ENCODE measurements around the gene KRABD2.

GRCh38 chr17:8332128-8332527 is 44.4 kb downstream of the KRABD2 start:
- TF ChIP-seq SUZ12 (IDR thresholded peaks at IDR 0.05; ENCODE audit: extremely low read depth, insufficient read depth, insufficient read length) (no peak), YY1 (IDR thresholded peaks at IDR 0.05; ENCODE audit: insufficient read depth, insufficient read length) (no peak)

Data from NT2/D1 (cell line).